BJ (cell line): ENCODE data around the gene PHLPP1. TPM values are rescaled to one million over a fixed set of nuclear protein-coding genes. Genes with fewer than 3 reads are reported as not detected.

Experiments used
- CTCF ChIA-PET: fragments of 350-600 bp; formaldehyde crosslinking; extraction: SDS; loops from one replicate; lab custom pipeline; 2021; ENCODE audit warnings: antibody characterized with exemption, inconsistent platforms; lab: Yijun Ruan, JAX
- POLR2A ChIA-PET: fragments of 300-600 bp; sonication (Branson Sonifier 250); formaldehyde crosslinking; extraction: SDS; loops from one replicate; lab custom pipeline; 2021; ENCODE audit warnings: antibody characterized with exemption; lab: Charles Lee
- DNase-seq: peaks from one replicate; pipeline ENCODE4 v3.0.0-alpha.2; 2011; ENCODE audit warnings: low read depth
- H3K27me3 ChIP-seq: 2 replicates; pipeline ENCODE4 v1.6.0; 2011; ENCODE audit warnings: low read length; ENCODE audit not compliant: control insufficient read depth, insufficient read depth
- H3K36me3 ChIP-seq: 2 replicates; pipeline ENCODE4 v1.5.1; 2011; ENCODE audit warnings: low read length; ENCODE audit not compliant: control insufficient read depth, insufficient read depth
- H3K4me3 ChIP-seq: 2 replicates; pipeline ENCODE4 v1.5.1; 2011; ENCODE audit warnings: low read depth, mild to moderate bottlenecking, control low read depth, low read length
- CTCF ChIP-seq: IDR thresholded peaks from 2 replicates; pipeline ENCODE4 v1.5.1; 2011; ENCODE audit warnings: low read depth, mild to moderate bottlenecking, control low read depth, inconsistent platforms, low read length, moderate library complexity; ENCODE audit not compliant: insufficient read depth
- polyA plus RNA-seq: library from polyadenylated mRNA; depleted of rRNA; stranded (reverse); fragments of >200 nt; gene quantifications from 2 replicates; pipeline ENCODE4 v1.2.3, GENCODE V29; 2011

Gene PHLPP1
- polyA plus RNA-seq, 1 experiment, result 4.0 TPM

GRCh38 chr18:62717169-62717924, 2.0 kb downstream of the PHLPP1 start:
- no peak for DNase-seq
- Histone ChIP-seq H3K4me3 (peak overlapping the region; percentile 77), H3K27me3 (no peaks in the 10 kb centered on the region; the same call in 1 of the 2 replicates), H3K36me3 (no peaks in the 10 kb centered on the region)
- POLR2A ChIA-PET, result no interaction called here
- no peak for TF ChIP-seq CTCF
- CTCF ChIA-PET, result interaction anchor here (0.6 to 4.2 kb wide), 4 partner anchors 126 to 263 kb away, joined by 3 to 44 read pairs (median 4); no protein-coding TSS in a partner anchor

GRCh38 chr18:62717925-62718800, 2.8 kb downstream of the PHLPP1 start:
- no peak for TF ChIP-seq CTCF
- POLR2A ChIA-PET, result no interaction called here
- CTCF ChIA-PET, result interaction anchor here (4.2 kb wide), 1 partner anchor 263 kb away, joined by 44 read pairs; no protein-coding TSS in a partner anchor
- H3K4me3 ChIP-seq, result peak overlapping the region; percentile 77
- no peaks in the 10 kb centered on the region; the same call in 1 of the 2 replicates for H3K27me3 ChIP-seq
- no peaks in the 10 kb centered on the region for H3K36me3 ChIP-seq
- DNase-seq, result no peak

- DNase-seq, result no peak
- CTCF ChIA-PET, result interaction anchor here (0.8 to 1.1 kb wide), 3 partner anchors 16 to 598 kb away, joined by 3 read pairs; no protein-coding TSS in a partner anchor
- no peak for TF ChIP-seq CTCF
- Histone ChIP-seq H3K4me3 (no peak overlapping the region), H3K27me3 (no peaks in the 10 kb centered on the region; the same call in 1 of the 2 replicates), H3K36me3 (no peaks in the 10 kb centered on the region)
- POLR2A ChIA-PET, result no interaction called here
These were observed 4.7 kb downstream of the PHLPP1 start for GRCh38 chr18:62720048-62720447.

- Histone ChIP-seq H3K4me3 (no peak overlapping the region), H3K36me3 (no peaks in the 10 kb centered on the region), H3K27me3 (no peaks in the 10 kb centered on the region; the same call in 1 of the 2 replicates)
- ChIA-PET POLR2A (no interaction called here), CTCF (no interaction called here)
- DNase-seq, result no peak
- TF ChIP-seq CTCF, result no peak
These were observed 5.6 kb downstream of the PHLPP1 start for GRCh38 chr18:62720766-62721613.
